Calu3 (cell line): ENCODE results near the gene CFAP300. TPM values are rescaled to one million over a fixed set of nuclear protein-coding genes. Genes with fewer than 3 reads are reported as not detected.

ENCODE experiments used
- Bru-seq: library from RNA; stranded (reverse); fragments of 400-500 nt; gene quantifications from one replicate; lab custom pipeline; 2021; lab: Mats Ljungman, UMichigan
- BruChase-seq, 2 experiments: library from RNA; stranded (reverse); fragments of 400-500 nt; gene quantifications; one replicate each; lab custom pipeline; 2021; lab: Mats Ljungman, UMichigan
- BruUV-seq: library from RNA; stranded (reverse); fragments of 400-500 nt; replicated peaks from 2 replicates; lab custom pipeline; 2021; lab: Mats Ljungman, UMichigan
- CTCF ChIA-PET: fragments of 300-600 bp; sonication (Branson Sonifier 250); formaldehyde crosslinking; loops from one replicate; lab custom pipeline; 2022; ENCODE audit warnings: antibody characterized with exemption; lab: Charles Lee
- DNase-seq: peaks from one replicate; pipeline ENCODE4 v3.0.0; 2022
- H3K27ac Mint-ChIP-seq: one replicate; pipeline ENCODE4 v1.8.0; 2022; ENCODE audit warnings: mixed read lengths; ENCODE audit not compliant: unreplicated experiment
- H3K27me3 Mint-ChIP-seq: one replicate; pipeline ENCODE4 v1.8.0; 2022; ENCODE audit warnings: mixed read lengths; ENCODE audit not compliant: unreplicated experiment
- H3K36me3 Mint-ChIP-seq: one replicate; pipeline ENCODE4 v1.8.0; 2022; ENCODE audit warnings: mild to moderate bottlenecking, moderate library complexity, mixed read lengths; ENCODE audit not compliant: insufficient read depth, unreplicated experiment
- H3K4me1 Mint-ChIP-seq: one replicate; pipeline ENCODE4 v1.8.0; 2022; ENCODE audit warnings: mild to moderate bottlenecking, low read depth, mixed read lengths; ENCODE audit not compliant: unreplicated experiment
- H3K4me3 Mint-ChIP-seq: one replicate; pipeline ENCODE4 v1.8.0; 2022; ENCODE audit warnings: mild to moderate bottlenecking, low read depth, moderate library complexity, mixed read lengths; ENCODE audit not compliant: unreplicated experiment
- H3K9me3 Mint-ChIP-seq: one replicate; pipeline ENCODE4 v1.8.0; 2022; ENCODE audit warnings: low read depth, mixed read lengths; ENCODE audit not compliant: unreplicated experiment
- intact Hi-C: fragments of 100-400 bp; cut with micrococcal nuclease; formaldehyde crosslinking; loops from one replicate; pipeline ENCODE4 v1.10.0; 2022; ENCODE audit not compliant: unreplicated experiment
- long read RNA-seq: library from polyadenylated mRNA; stranded (forward); transcript quantifications from one replicate; pipeline ENCODE4 v2.0.0, GENCODE V29; 2022
- total RNA-seq: library from RNA; stranded (reverse); gene quantifications from 2 replicates; pipeline ENCODE4 v1.2.3, GENCODE V29; 2022
- TF ChIP-seq, protein P1 (sequence below): fragments of 200-600 bp; IDR thresholded peaks from one replicate; pipeline ENCODE4 v1.8.0; 2022; ENCODE audit warnings: antibody characterized with exemption; ENCODE audit not compliant: unreplicated experiment

Gene CFAP300
- total RNA-seq (2.9 and 4.6 TPM in 2 replicates), Bru-seq, nascent RNA (percentile 47 among the genes with signal in this experiment), BruChase-seq, experiment 1, labeled RNA remaining after a 6-hour chase (percentile 37 among the genes with signal in this experiment), BruChase-seq, experiment 2, labeled RNA remaining after a 2-hour chase (percentile 33 among the genes with signal in this experiment)
- long read RNA-seq, transcript CFAP300-201 (7 exons, 2,193 nt), result major isoform, 5 of 9 reads
- long read RNA-seq, partial matches to known transcripts, result 0 of 9 reads
- long read RNA-seq, other reads (novel, unspliced or antisense), result 3 of 9 reads

DNA sequence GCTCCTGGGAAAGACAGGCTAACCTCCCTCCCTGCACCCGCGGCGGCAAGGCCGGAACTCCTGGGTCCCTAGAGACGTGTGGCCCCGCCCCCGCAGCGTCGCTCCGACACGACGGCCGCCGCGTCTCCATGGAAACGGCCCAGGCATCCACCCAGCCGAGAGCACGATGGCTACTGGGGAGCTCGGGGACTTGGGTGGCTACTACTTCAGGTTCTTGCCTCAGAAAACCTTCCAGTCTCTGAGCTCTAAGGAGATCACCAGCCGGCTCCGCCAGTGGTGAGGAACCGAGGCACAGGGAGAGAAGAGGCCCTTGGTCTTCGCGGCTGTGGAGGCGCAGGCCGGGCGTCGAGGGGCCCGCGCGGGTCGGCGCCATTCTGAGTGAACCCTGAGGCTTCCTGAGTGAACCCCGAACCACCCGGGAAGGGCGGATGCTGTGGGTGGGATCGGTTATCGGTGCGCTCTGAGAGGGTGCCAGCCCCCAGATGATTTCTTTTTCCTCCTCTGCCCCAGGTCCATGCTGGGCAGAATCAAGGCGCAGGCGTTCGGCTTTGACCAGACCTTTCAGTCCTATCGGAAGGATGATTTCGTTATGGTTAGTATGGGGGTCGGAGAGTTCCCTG is at the start of gene CFAP300:
Gene CFAP300, plus strand, starts transcription at position 133 of the 620 bp plus-strand sequence. Its CDS starts 34 bp downstream, at position 167.
- CTCF ChIA-PET, result interaction anchor here (0.6 to 1.4 kb wide), 2 partner anchors 40 to 1147 kb away, joined by 3 read pairs; no protein-coding TSS in a partner anchor
- H3K9me3 Mint-ChIP-seq, result no peaks in the 10 kb centered on the region
- TSS peak; percentile 55 for BruUV-seq
- TF ChIP-seq, protein P1, sequence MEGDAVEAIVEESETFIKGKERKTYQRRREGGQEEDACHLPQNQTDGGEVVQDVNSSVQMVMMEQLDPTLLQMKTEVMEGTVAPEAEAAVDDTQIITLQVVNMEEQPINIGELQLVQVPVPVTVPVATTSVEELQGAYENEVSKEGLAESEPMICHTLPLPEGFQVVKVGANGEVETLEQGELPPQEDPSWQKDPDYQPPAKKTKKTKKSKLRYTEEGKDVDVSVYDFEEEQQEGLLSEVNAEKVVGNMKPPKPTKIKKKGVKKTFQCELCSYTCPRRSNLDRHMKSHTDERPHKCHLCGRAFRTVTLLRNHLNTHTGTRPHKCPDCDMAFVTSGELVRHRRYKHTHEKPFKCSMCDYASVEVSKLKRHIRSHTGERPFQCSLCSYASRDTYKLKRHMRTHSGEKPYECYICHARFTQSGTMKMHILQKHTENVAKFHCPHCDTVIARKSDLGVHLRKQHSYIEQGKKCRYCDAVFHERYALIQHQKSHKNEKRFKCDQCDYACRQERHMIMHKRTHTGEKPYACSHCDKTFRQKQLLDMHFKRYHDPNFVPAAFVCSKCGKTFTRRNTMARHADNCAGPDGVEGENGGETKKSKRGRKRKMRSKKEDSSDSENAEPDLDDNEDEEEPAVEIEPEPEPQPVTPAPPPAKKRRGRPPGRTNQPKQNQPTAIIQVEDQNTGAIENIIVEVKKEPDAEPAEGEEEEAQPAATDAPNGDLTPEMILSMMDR, result no peak
- intact Hi-C loops, result no loop called here
- no peaks in the 10 kb centered on the region for H3K4me1 Mint-ChIP-seq
- DNase-seq, result peak; percentile 84
- peaks cover 9% of the 10 kb centered on the region for H3K36me3 Mint-ChIP-seq
- H3K27me3 Mint-ChIP-seq, result no peaks in the 10 kb centered on the region
- peak within 1 kb of the TSS; percentile 97 for H3K4me3 Mint-ChIP-seq
- peak within 1 kb of the TSS; percentile 89 for H3K27ac Mint-ChIP-seq

DNA sequence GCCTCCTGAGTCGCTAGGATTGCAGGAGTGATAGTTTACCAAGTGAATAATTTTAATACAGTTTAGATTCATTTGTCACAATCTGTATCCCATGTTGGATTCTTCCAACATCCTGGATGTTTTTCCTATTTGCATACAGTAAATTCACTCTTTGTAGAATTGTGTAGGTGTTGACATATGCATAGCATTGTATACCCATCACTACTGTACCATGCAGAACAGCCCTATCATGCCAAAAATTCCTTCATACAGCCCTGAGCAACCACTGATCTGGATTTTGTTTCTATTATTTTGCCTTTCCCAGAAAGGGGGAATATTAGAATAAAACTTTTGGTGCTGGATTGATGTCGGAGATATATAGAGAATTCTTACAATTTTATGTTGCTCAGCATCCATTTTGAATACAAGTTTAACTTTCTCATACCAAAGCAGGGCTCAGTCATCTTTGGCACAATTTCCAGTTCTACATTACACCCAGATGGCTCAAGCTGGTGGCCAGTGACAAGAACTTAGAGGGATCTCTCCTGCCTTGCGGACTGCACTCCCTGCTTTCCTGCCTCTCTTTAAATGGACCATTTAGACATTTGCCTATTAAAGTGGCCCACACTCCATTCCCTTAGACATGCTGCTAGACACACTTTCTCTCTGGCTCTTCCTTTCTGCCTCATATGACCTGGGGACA is 45.4 kb upstream of the CFAP300 start:
- no TSS peak for BruUV-seq
- Mint-ChIP-seq H3K4me3 (no peak overlapping the region), H3K27ac (no peak overlapping the region), H3K4me1 (no peaks in the 10 kb centered on the region), H3K9me3 (no peaks in the 10 kb centered on the region), H3K36me3 (no peaks in the 10 kb centered on the region), H3K27me3 (no peaks in the 10 kb centered on the region)
- intact Hi-C loops, result no loop called here
- no peak for DNase-seq
- TF ChIP-seq, protein P1, result no peak
- CTCF ChIA-PET, result no interaction called here

DNA sequence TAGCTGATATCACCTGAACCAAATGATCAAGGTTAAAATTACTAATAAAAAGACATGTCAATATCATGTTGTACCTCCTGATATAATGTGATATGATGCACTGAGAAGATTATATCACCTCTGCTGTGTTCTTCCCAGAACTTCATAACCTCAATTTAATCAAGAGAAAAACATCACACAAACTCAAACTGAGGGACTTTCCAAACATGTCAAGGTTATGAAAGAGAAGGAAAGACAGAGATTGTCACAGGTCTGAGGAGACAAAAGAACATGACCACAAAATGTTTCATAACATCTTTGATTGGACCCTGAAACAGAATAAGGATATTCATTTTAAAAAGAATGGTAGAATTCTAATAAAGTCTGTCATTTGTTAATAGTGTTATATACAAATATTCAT is 43.0 kb upstream of the CFAP300 start:
- H3K4me3 Mint-ChIP-seq, result no peak overlapping the region
- H3K27me3 Mint-ChIP-seq, result no peaks in the 10 kb centered on the region
- H3K36me3 Mint-ChIP-seq, result no peaks in the 10 kb centered on the region
- CTCF ChIA-PET, result interaction anchor here (0.7 kb wide), 1 partner anchor 137 kb away, joined by 3 read pairs; no protein-coding TSS in a partner anchor
- TF ChIP-seq, protein P1, result no peak
- BruUV-seq, result no TSS peak
- no peak overlapping the region for H3K27ac Mint-ChIP-seq
- no peaks in the 10 kb centered on the region for H3K9me3 Mint-ChIP-seq
- H3K4me1 Mint-ChIP-seq, result peaks cover 8% of the 10 kb centered on the region
- DNase-seq, result no peak
- intact Hi-C loops, result no loop called here

DNA sequence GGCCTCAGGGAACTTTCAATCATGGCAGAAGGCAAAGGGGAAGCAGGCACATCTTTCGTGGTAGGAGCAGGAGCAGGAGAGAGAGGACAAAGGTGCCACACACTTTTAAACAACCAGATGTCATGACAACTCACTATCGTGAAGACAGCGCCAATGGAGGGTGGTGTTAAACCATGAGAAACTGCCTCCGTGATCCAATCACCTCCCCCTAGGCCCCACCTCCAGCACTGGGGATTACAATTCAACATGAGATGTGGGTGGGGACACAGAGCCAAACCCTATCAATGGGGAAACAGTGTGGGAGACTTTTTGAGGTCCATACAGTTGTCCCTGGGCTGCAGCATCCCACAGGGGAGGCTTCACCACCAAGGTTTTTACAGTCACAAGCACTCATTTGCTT is 41.9 kb upstream of the CFAP300 start:
- H3K27ac Mint-ChIP-seq, result no peak overlapping the region
- intact Hi-C loops, result no loop called here

More for the DNA sequence above, 41.9 kb upstream of the CFAP300 start:
- Mint-ChIP-seq H3K27me3 (no peaks in the 10 kb centered on the region), H3K4me1 (peaks cover 15% of the 10 kb centered on the region), H3K9me3 (no peaks in the 10 kb centered on the region), H3K36me3 (no peaks in the 10 kb centered on the region), H3K4me3 (no peak overlapping the region)
- TF ChIP-seq, protein P1, result no peak
- CTCF ChIA-PET, result no interaction called here
- DNase-seq, result no peak
- BruUV-seq, result no TSS peak
